WTC11 (cell line): ENCODE measurements around the gene MAGI2. TPM values are rescaled to one million over a fixed set of nuclear protein-coding genes. Genes with fewer than 3 reads are reported as not detected.
"Not testable (repeated sequence)": the region's sequence is repeated elsewhere in the genome, so short reads cannot be mapped to it uniquely, and the experiment has no call there.

Experiments used
- ATAC-seq: fragments of 200-7000 bp; cut with Tn5 transposase; 2 replicates; pipeline ENCODE4 v1.10.0; 2021; ENCODE audit warnings: mild to moderate bottlenecking, moderate library complexity
- CTCF ChIA-PET: fragments of 300-600 bp; sonication (Branson Sonifier 250); formaldehyde crosslinking; loops from one replicate; lab custom pipeline; 2021; ENCODE audit warnings: antibody characterized with exemption; lab: Charles Lee
- POLR2A ChIA-PET: fragments of 350-600 bp; sonication (Branson Sonifier 250); formaldehyde crosslinking; loops from one replicate; lab custom pipeline; 2021; ENCODE audit warnings: antibody characterized with exemption; lab: Charles Lee
- DNase-seq: peaks from one replicate; pipeline ENCODE4 v3.0.0; 2021; ENCODE audit warnings: low spot score
- H3K27ac Mint-ChIP-seq: 2 replicates; pipeline ENCODE4 v1.8.0; 2021; ENCODE audit warnings: mixed read lengths
- H3K27me3 Mint-ChIP-seq: 2 replicates; pipeline ENCODE4 v1.8.0; 2021; ENCODE audit warnings: low read depth, mild to moderate bottlenecking, moderate library complexity, mixed read lengths
- H3K36me3 Mint-ChIP-seq: 2 replicates; pipeline ENCODE4 v1.8.0; 2021; ENCODE audit warnings: mixed read lengths
- H3K4me1 Mint-ChIP-seq: 2 replicates; pipeline ENCODE4 v1.8.0; 2022; ENCODE audit warnings: mixed read lengths
- H3K4me3 Mint-ChIP-seq: 2 replicates; pipeline ENCODE4 v1.8.0; 2021; ENCODE audit warnings: mild to moderate bottlenecking, moderate library complexity, mixed read lengths
- H3K9me3 Mint-ChIP-seq: 2 replicates; pipeline ENCODE4 v1.8.0; 2021; ENCODE audit warnings: mixed read lengths
- ARID4B ChIP-seq: sonication (generic); formaldehyde crosslinking; IDR thresholded peaks from 2 replicates; pipeline ENCODE4 v1.8.0; 2023; ENCODE audit warnings: missing genetic modification reagents, mild to moderate bottlenecking, borderline replicate concordance
- ATF3 ChIP-seq: sonication (generic); formaldehyde crosslinking; conservative IDR thresholded peaks from 2 replicates; pipeline ENCODE4 v1.8.1; 2022; ENCODE audit warnings: mild to moderate bottlenecking, missing genetic modification reagents
- CTCF ChIP-seq: fragments of 200-600 bp; IDR thresholded peaks from 2 replicates; pipeline ENCODE4 v1.8.0; 2022; ENCODE audit warnings: antibody characterized with exemption
- ETV6 ChIP-seq: sonication (generic); formaldehyde crosslinking; IDR thresholded peaks from 2 replicates; pipeline ENCODE4 v1.8.1; 2022; ENCODE audit warnings: mild to moderate bottlenecking, missing genetic modification reagents
- FOXK1 ChIP-seq: sonication (generic); formaldehyde crosslinking; IDR thresholded peaks from 2 replicates; pipeline ENCODE4 v1.8.0; 2022; ENCODE audit warnings: mild to moderate bottlenecking, moderate library complexity, missing genetic modification reagents
- GRHL2 ChIP-seq: fragments of 250-450 bp; sonication (Bioruptor Pico); IDR thresholded peaks from 2 replicates; pipeline ENCODE4 v1.8.0; 2022; ENCODE audit warnings: mild to moderate bottlenecking, moderate library complexity; ENCODE audit not compliant: insufficient replicate concordance, severe bottlenecking
- IRF2 ChIP-seq: sonication (generic); formaldehyde crosslinking; IDR thresholded peaks from 2 replicates; pipeline ENCODE4 v1.8.0; 2022; ENCODE audit warnings: low read depth, missing genetic modification reagents, borderline replicate concordance
- JAZF1 ChIP-seq: fragments of 250-450 bp; sonication (Bioruptor Pico); IDR thresholded peaks from 2 replicates; pipeline ENCODE4 v1.9.0; 2021; ENCODE audit warnings: moderate library complexity, mild to moderate bottlenecking, inconsistent platforms
- MYBL2 ChIP-seq: sonication (generic); formaldehyde crosslinking; IDR thresholded peaks from 2 replicates; pipeline ENCODE4 v1.8.1; 2023; ENCODE audit warnings: mild to moderate bottlenecking, moderate library complexity, missing genetic modification reagents
- NFE2L1 ChIP-seq: sonication (generic); formaldehyde crosslinking; IDR thresholded peaks from 2 replicates; pipeline ENCODE4 v1.8.1; 2023; ENCODE audit warnings: missing genetic modification reagents
- SMAD3 ChIP-seq: sonication (generic); formaldehyde crosslinking; IDR thresholded peaks from 2 replicates; pipeline ENCODE4 v1.8.0; 2022; ENCODE audit warnings: missing genetic modification reagents, mild to moderate bottlenecking, borderline replicate concordance
- TEAD1 ChIP-seq: sonication (generic); formaldehyde crosslinking; IDR thresholded peaks from 2 replicates; pipeline ENCODE4 v1.8.0; 2022; ENCODE audit warnings: mild to moderate bottlenecking, missing genetic modification reagents
- ZNF423 ChIP-seq: fragments of 250-450 bp; sonication (Bioruptor Pico); IDR thresholded peaks from 2 replicates; pipeline ENCODE4 v2.1.2; 2022; ENCODE audit warnings: mild to moderate bottlenecking, moderate library complexity
- total RNA-seq: library from RNA; stranded (reverse); gene quantifications from 3 replicates; pipeline ENCODE4 v1.2.3, GENCODE V29; 2021

MAGI2 gene
- total RNA-seq, 1 experiment from 2014 or later: 26.6 TPM

GRCh38 chr7:78578686-78579085 lies 874.8 kb downstream of the MAGI2 start:
- peak; percentile 36 for DNase-seq
- CTCF ChIA-PET: interaction anchor here (0.7 to 2.0 kb wide), 6 partner anchors 10 to 720 kb away, joined by 3 to 10 read pairs (median 4); no protein-coding TSS in a partner anchor
- Mint-ChIP-seq H3K36me3 (peaks cover 10% of the 10 kb centered on the region), H3K27ac (peak overlapping the region; percentile 98), H3K27me3 (no peaks in the 10 kb centered on the region)
- POLR2A ChIA-PET: interaction anchor here (1.3 kb wide), 1 partner anchor 192 kb away, joined by 4 read pairs; no protein-coding TSS in a partner anchor
- TF ChIP-seq ETV6 (CRISPR knock-in tag) (0 out of 2 replicates have a peak, but pooled peaks have one; percentile 47), SMAD3 (CRISPR knock-in tag) (no peak), ZNF423 (peak; percentile 62; the same call in 1 of the 2 replicates)
- TF ChIP-seq, all 79 proteins: peak for 2
- H3K4me1 Mint-ChIP-seq: peaks cover 78% of the 10 kb centered on the region
- H3K9me3 Mint-ChIP-seq: no peaks in the 10 kb centered on the region
- ATAC-seq: peak; percentile 89
- H3K4me3 Mint-ChIP-seq: no peak overlapping the region

GRCh38 chr7:78577174-78577952 lies 876.1 kb downstream of the MAGI2 start:
- H3K27ac Mint-ChIP-seq: peak overlapping the region; percentile 94
- 0 out of 2 replicates have a peak, but pooled peaks have one; percentile 19 for TF ChIP-seq NFE2L1 (CRISPR knock-in tag)
- peak; percentile 87; the same call in 1 of the 2 replicates for TF ChIP-seq TEAD1
- H3K9me3 Mint-ChIP-seq, CTCF ChIA-PET, H3K27me3 Mint-ChIP-seq, ATAC-seq, H3K36me3 Mint-ChIP-seq, POLR2A ChIA-PET, H3K4me3 Mint-ChIP-seq: not testable (repeated sequence)
- DNase-seq: peak; percentile 37
- peaks cover 77% of the 10 kb centered on the region for H3K4me1 Mint-ChIP-seq

GRCh38 chr7:78576236-78576635 lies 877.2 kb downstream of the MAGI2 start:
- no peaks in the 10 kb centered on the region for H3K9me3 Mint-ChIP-seq
- DNase-seq (no peak), ATAC-seq (peak; percentile 68)
- ChIA-PET CTCF (no interaction called here), POLR2A (no interaction called here)
- H3K27ac Mint-ChIP-seq: peak overlapping the region; percentile 97
- H3K27me3 Mint-ChIP-seq: no peaks in the 10 kb centered on the region
- H3K4me1 Mint-ChIP-seq: peaks cover 76% of the 10 kb centered on the region
- TF ChIP-seq ARID4B (CRISPR knock-in tag) (no peak), MYBL2 (CRISPR knock-in tag) (no peak), JAZF1 (CRISPR knock-in tag) (no peak), IRF2 (CRISPR knock-in tag) (no peak), CTCF (no peak), ATF3 (CRISPR knock-in tag) (no peak), FOXK1 (CRISPR knock-in tag) (no peak), GRHL2 (CRISPR knock-in tag) (no peak)
- peaks cover 8% of the 10 kb centered on the region; the same call in 1 of the 2 replicates for H3K36me3 Mint-ChIP-seq
- H3K4me3 Mint-ChIP-seq: no peak overlapping the region
